ENCODE data around the gene USP11.

The USP11 gene

DNA sequence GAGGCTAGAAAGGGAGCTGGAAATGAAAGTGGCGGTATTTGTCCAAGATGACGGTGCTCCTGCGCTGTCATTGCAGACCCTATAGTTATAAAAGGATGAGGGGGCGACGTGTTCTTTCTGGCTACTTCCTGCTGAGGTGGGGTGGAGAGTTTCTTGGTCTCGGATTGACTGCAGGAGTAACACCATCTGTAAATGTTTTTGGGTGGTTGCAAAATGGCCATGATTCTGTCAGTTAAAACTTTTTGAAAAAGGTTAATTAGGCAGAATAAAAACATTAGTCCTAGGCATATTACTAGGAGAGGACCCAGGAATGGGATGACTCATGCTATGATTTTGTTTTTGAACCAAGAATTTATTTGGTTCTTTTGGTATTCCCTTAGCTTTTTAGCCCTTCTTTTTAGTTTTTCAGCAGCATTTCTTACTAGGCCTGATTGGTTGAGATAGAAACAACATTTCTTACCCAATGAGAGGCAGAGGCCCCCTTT, 53.1 kb downstream of the USP11 start:
- H3K4me3 ChIP-seq (ENCODE audit: low read depth, low read length): no peak overlapping the region
- DNase-seq (ENCODE audit: low read depth): no peak
- no peak for TF ChIP-seq CTCF (IDR thresholded peaks at IDR 0.05; ENCODE audit: control insufficient read depth, extremely low read depth, insufficient read depth)

- no peak for TF ChIP-seq CTCF (IDR thresholded peaks at IDR 0.05; ENCODE audit: control insufficient read depth, extremely low read depth, insufficient read depth)
- H3K4me3 ChIP-seq (ENCODE audit: low read depth, low read length): no peak overlapping the region
- DNase-seq (ENCODE audit: low read depth): no peak
Observed at GRCh38 chrX:47293106-47293505, 60.3 kb downstream of the USP11 start.

DNA sequence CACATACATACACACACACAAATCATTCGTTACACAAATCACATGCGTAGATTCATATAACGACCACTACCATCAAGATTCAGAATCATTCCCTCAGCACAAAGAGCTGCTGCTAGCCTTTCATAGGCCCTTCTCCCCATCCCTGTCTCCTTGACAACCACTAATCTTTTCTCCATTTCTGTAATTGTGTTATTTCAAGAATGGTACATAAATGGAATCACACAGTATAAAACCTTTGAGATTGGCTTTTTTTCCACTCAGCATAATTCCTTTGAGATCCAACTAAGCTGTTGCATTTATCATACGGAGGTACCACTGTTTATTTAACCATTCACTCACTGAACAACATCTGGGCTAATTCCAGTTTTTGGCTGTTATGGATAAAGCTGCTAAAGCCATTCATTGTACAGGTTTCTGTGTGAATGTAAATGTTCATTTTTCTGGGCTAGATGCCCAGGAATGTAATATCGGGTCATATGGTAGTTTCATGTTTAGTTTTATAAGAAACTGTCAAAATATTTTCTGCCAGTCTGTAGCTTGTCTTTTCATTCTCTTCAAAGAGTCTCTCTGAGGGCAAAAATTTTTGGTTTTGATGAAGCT, 64.1 kb downstream of the USP11 start:
- no peak for TF ChIP-seq CTCF (IDR thresholded peaks at IDR 0.05; ENCODE audit: control insufficient read depth, extremely low read depth, insufficient read depth)
- H3K4me3 ChIP-seq (ENCODE audit: low read depth, low read length): no peak overlapping the region
- no peak for DNase-seq (ENCODE audit: low read depth)

GRCh38 chrX:47297874-47298273, 65.1 kb downstream of the USP11 start:
- H3K4me3 ChIP-seq (ENCODE audit: low read depth, low read length): no peak overlapping the region
- TF ChIP-seq CTCF (IDR thresholded peaks at IDR 0.05; ENCODE audit: control insufficient read depth, extremely low read depth, insufficient read depth): no peak
- no peak for DNase-seq (ENCODE audit: low read depth)

Data from LNCaP clone FGC (cell line).